Ramos (cell line): Measurements from ENCODE around the gene TMEM156.

Experiments
- in situ Hi-C: fragments of 300-500 bp; cut with MboI; formaldehyde crosslinking; loops from one replicate; pipeline ENCODE4 v1.14.3; 2022; ENCODE audit warnings: low sequenced_read_pairs; ENCODE audit not compliant: unreplicated experiment

Gene TMEM156

DNA sequence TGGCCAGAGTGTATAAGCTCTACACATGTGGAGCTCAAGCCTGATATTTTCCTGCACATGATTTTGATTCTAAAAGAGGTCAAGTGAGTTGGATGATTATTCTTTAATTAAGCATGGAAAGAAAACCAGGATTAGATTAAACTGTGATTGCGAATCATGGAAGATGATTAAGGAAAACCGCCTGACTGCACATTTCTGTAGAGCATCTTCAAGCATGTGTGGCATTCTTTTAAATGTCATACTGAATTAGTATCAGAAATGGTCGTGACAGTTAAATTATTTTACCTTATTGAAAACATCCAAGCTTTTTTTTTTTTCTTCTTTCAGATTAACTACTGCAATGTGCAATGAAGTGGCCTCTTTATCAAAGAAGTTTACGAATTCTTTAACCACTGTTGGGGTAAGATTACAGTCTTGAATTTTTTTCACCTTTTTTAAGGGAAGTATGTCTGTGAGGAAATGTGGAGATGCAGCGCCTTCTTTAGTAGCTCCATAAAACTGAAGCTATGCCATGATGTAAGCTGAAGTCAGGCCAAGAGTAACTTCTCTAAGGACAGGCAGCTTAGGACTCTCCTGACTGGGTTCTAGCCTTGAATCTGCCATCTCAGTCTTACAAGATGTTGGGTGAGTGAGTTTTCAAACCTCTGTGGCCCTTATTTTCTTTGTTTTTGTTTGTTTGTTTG lies 96.7 kb downstream of the TMEM156 start:
- in situ Hi-C loops: no loop called here

DNA sequence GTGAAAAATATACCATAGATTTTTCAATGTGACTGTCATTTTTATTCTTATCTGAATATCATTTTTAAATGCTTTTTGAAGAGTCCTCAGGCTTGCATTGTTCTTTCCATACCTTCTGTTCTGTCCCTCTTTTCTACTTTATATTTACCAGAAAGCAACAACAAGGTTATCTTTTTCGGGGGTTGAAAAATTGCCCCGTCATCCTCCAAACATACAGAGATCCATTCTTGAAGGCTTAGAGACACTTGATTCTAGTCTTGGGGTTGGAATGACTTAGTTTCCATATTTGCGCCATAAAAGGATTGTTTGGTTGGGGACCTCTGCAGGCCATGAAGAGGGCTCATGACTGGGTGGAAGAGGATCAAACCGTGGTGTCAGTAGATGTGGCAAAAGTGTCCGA lies 101.1 kb downstream of the TMEM156 start:
- in situ Hi-C loops: no loop called here

DNA sequence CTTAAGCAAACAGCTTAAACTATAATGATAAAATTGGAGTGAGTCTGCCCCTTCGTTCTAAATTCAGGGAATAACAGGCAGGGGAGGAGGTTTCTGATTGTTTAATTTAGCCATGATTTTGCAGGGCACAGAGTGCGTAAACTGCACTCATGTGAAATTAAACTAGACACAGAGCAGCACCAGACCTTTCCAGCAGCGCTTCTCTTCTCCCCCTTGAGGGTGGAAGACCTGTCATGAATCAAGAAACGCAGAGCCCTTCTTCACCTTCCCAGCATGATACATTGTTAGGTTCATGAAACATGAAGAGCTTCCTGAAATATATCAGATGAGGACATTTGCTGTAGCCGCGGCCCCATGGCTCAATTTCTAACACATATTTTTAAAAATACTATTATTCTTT lies 101.5 kb downstream of the TMEM156 start:
- in situ Hi-C loops: no loop called here

- in situ Hi-C loops: no loop called here
These were observed 102.0 kb downstream of the TMEM156 start for GRCh38 chr4:38930204-38930603.

GRCh38 chr4:38928974-38929373 lies 103.2 kb downstream of the TMEM156 start:
- in situ Hi-C loops: no loop called here

DNA sequence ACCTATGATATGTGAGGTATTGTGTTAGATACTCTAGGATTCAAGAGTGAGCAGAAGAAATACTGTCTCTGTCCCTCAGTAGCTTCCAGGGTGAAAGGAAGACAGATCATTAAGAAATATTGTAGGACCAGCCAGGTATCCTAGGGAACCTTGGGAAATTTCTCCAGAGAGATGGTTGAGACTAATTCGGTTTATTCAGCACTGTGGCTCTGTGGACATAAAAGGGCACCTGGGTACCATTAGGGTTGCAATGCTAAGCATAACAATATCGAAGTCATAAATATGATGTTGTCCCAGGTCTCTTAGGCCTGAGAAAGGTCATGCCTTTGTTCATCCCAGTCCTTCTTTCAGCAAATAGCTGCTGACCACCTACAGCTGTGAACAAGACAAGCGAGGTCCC lies 103.6 kb downstream of the TMEM156 start:
- in situ Hi-C loops: no loop called here

GRCh38 chr4:38926896-38927295 lies 105.3 kb downstream of the TMEM156 start:
- in situ Hi-C loops: no loop called here

DNA sequence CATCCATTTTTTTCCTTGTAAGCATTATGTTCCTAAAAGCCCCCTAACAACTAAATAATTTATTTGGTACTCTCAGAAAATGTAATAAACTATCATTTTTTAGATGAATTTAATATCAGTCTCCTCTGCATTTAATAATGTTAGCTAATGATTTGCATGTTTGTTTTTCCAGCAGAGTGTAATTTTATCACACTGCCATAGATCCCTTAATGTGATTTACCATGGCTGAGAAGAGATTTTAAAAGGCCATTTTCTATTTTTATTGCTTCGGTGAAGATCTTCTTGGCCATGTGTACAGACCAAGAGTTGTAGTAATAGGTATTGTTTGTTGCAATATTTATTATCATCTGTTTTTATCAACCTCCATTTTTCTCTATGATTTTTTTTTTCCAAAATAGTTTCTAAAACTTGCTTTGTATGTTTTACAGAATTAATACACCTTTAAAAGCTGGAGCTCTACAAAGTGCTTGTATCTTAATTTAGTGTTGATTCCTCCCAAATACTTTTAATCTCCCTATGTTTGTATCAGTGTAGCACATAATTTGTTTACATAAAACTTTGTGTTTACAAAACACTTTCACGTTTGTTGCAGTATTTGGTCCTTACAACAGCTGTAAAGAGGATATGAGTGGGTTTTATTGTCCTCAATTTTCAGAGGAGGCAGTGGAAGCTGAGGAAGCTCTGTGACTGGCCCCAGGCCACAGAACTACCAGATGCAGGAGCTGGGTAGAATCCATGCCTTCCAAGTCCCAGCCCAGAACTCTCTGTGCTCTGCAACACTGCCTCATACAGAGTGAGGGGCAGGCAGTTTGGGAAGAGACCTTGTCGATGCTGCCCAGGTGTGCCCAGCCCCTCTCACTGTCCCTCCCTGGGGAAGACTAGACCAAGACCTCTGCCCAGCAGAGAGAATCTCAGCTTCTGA lies 106.5 kb downstream of the TMEM156 start:
- in situ Hi-C loops: no loop called here

- in situ Hi-C loops: no loop called here
These were observed 107.9 kb downstream of the TMEM156 start for GRCh38 chr4:38924353-38924752.

GRCh38 chr4:38923746-38924145 lies 108.5 kb downstream of the TMEM156 start:
- in situ Hi-C loops: no loop called here

DNA sequence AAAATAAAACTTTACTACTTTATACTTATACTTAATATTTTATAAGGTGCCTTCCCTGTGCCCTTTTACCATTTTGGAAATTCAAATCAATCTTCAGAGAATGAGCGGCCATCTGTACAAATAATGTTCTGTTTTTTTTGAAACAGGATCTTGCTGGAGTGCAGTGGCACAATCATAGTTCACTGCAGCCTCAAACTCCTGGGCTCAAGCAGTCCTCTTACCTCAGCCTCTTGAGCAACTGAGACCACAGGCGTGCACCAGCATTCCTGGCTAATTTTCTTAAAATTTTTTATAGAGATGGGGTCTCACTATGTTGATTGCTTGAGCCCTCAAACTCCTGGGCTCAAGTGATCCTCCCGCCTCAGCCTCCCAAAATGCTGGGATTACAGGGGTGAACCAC lies 111.1 kb downstream of the TMEM156 start:
- in situ Hi-C loops: no loop called here

- in situ Hi-C loops: no loop called here
These were observed 111.5 kb downstream of the TMEM156 start for GRCh38 chr4:38920677-38921076.

- in situ Hi-C loops: no loop called here
These were observed 112.0 kb downstream of the TMEM156 start for GRCh38 chr4:38920186-38920585.

- in situ Hi-C loops: no loop called here
These were observed 112.7 kb downstream of the TMEM156 start for GRCh38 chr4:38919494-38919893.

DNA sequence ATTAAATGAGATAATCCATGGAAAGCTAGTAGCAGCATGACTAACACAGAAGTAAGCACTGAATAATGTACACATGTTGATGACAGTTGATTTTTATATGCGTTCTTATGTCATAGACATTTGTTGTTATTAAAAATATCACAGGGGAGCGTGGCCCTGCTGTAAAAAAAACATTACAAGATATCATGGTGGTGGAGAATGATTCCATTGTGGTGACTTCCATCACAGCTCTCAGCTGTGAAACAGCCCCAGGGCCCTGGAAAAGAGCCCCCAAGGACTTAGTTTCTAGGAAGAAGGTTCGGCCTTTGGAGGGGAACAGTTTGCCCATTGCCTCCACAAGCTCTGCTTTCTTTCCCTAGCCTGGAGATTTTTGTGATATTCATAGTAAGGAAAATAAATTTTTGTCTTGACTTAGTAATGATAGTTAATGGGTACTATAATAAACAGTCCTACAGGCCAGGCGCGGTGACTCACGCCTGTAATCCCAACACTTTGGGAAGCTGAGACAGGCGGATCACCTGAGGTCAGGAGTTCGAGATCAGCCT lies 114.7 kb downstream of the TMEM156 start:
- in situ Hi-C loops: no loop called here
